ENCODE results near the gene AFMID. TPM values are rescaled to one million over a fixed set of nuclear protein-coding genes. Genes with fewer than 3 reads are reported as not detected.

AFMID gene
- total and polyA plus RNA-seq, 9 of the 15 experiments (the other 6 are each of a cell fraction or from before 2014, with no cell fraction given) = 62.1 to 188 (median 74.4) TPM

GRCh38 chr17:78214706-78215061 is 27.5 kb downstream of the AFMID start:
- intact Hi-C loops (cut with micrococcal nuclease) = no loop called here
- DNase-seq (ENCODE audit: extremely low read depth in 1 of 4, low spot score in 3 of 4) (peak in 1 of 4 experiments; percentile 25), FAIRE-seq (peak; percentile 49), ATAC-seq (peak; percentile 4; the same call in 2 of the 3 replicates)
- H3K27ac ChIP-seq (ENCODE audit: extremely low read depth, low read depth, low read length) = peak overlapping the region; percentile 97
- H3K4me3 ChIP-seq = peak overlapping the region; percentile 74
- no peaks in the 10 kb centered on the region for H3K9me3 ChIP-seq (replicated peaks; ENCODE audit: control insufficient read depth, insufficient read depth, low read depth, low read length)
- BruUV-seq (replicated peaks) = no TSS peak
- H3K79me2 ChIP-seq (ENCODE audit: control insufficient read depth, insufficient read depth, low read length) = peaks cover 33% of the 10 kb centered on the region
- H3K27me3 ChIP-seq (ENCODE audit: control insufficient read depth in 2 of 2, insufficient read depth in 2 of 2, low read length in 2 of 2) = no peaks in the 10 kb centered on the region; a peak in 1 of 5 replicates
- peak overlapping the region; percentile 99; the same call in 1 of the 2 replicates for H2AFZ ChIP-seq (ENCODE audit: low read depth, low read length)
- H3K9me1 ChIP-seq (ENCODE audit: control insufficient read depth, insufficient read depth, low read length) = no peaks in the 10 kb centered on the region
- in situ Hi-C loops (cut with MboI) = no loop called here
- no peaks in the 10 kb centered on the region for H4K20me1 ChIP-seq (replicated peaks; ENCODE audit: control insufficient read depth, insufficient read depth, low read length)
- H3K4me1 ChIP-seq (replicated peaks in 1 of 2; ENCODE audit: control insufficient read depth in 2 of 2, insufficient read depth in 2 of 2, low read length in 2 of 2) = peaks cover 3 to 28% of the 10 kb centered on the region in 2 experiments; a peak in 4 of 5 replicates
- ChIA-PET POLR2A (interaction anchor here (0.7 to 3.8 kb wide), 4 partner anchors 11 to 25 kb away, joined by 3 to 30 read pairs (median 3); no protein-coding TSS in a partner anchor), CTCF (ENCODE audit: low intra/inter-chr PET ratio) (no interaction called here)
- peak overlapping the region; percentile 97 to 99 for H3K9ac ChIP-seq (ENCODE audit: insufficient read depth in 1 of 2, low read depth in 2 of 2, low read length in 2 of 2)
- peaks cover 33% of the 10 kb centered on the region; the same call in 2 of the 3 replicates for H3K36me3 ChIP-seq (ENCODE audit: control insufficient read depth, insufficient read depth, low read length)
- 0% methylated on average over 4 of the region's 5 CpGs for WGBS (ENCODE audit: insufficient coverage, low coverage, missing lambda C conversion rate)
- H3K4me2 ChIP-seq (ENCODE audit: insufficient read depth, low read length) = peak overlapping the region; percentile 97
- TF ChIP-seq, protein P1, sequence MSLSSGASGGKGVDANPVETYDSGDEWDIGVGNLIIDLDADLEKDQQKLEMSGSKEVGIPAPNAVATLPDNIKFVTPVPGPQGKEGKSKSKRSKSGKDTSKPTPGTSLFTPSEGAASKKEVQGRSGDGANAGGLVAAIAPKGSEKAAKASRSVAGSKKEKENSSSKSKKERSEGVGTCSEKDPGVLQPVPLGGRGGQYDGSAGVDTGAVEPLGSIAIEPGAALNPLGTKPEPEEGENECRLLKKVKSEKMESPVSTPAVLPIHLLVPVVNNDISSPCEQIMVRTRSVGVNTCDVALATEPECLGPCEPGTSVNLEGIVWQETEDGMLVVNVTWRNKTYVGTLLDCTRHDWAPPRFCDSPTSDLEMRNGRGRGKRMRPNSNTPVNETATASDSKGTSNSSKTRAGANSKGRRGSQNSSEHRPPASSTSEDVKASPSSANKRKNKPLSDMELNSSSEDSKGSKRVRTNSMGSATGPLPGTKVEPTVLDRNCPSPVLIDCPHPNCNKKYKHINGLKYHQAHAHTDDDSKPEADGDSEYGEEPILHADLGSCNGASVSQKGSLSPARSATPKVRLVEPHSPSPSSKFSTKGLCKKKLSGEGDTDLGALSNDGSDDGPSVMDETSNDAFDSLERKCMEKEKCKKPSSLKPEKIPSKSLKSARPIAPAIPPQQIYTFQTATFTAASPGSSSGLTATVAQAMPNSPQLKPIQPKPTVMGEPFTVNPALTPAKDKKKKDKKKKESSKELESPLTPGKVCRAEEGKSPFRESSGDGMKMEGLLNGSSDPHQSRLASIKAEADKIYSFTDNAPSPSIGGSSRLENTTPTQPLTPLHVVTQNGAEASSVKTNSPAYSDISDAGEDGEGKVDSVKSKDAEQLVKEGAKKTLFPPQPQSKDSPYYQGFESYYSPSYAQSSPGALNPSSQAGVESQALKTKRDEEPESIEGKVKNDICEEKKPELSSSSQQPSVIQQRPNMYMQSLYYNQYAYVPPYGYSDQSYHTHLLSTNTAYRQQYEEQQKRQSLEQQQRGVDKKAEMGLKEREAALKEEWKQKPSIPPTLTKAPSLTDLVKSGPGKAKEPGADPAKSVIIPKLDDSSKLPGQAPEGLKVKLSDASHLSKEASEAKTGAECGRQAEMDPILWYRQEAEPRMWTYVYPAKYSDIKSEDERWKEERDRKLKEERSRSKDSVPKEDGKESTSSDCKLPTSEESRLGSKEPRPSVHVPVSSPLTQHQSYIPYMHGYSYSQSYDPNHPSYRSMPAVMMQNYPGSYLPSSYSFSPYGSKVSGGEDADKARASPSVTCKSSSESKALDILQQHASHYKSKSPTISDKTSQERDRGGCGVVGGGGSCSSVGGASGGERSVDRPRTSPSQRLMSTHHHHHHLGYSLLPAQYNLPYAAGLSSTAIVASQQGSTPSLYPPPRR (CRISPR knock-in tag; IDR thresholded peaks at IDR 0.05; ENCODE audit: borderline replicate concordance) = no peak
- TF ChIP-seq CREM (IDR thresholded peaks at IDR 0.05; ENCODE audit: low read depth) = no peak
- TF ChIP-seq NFYB (IDR thresholded peaks at IDR 0.05; ENCODE audit: extremely low read depth, insufficient read length) = no peak
- TF ChIP-seq, protein P2, sequence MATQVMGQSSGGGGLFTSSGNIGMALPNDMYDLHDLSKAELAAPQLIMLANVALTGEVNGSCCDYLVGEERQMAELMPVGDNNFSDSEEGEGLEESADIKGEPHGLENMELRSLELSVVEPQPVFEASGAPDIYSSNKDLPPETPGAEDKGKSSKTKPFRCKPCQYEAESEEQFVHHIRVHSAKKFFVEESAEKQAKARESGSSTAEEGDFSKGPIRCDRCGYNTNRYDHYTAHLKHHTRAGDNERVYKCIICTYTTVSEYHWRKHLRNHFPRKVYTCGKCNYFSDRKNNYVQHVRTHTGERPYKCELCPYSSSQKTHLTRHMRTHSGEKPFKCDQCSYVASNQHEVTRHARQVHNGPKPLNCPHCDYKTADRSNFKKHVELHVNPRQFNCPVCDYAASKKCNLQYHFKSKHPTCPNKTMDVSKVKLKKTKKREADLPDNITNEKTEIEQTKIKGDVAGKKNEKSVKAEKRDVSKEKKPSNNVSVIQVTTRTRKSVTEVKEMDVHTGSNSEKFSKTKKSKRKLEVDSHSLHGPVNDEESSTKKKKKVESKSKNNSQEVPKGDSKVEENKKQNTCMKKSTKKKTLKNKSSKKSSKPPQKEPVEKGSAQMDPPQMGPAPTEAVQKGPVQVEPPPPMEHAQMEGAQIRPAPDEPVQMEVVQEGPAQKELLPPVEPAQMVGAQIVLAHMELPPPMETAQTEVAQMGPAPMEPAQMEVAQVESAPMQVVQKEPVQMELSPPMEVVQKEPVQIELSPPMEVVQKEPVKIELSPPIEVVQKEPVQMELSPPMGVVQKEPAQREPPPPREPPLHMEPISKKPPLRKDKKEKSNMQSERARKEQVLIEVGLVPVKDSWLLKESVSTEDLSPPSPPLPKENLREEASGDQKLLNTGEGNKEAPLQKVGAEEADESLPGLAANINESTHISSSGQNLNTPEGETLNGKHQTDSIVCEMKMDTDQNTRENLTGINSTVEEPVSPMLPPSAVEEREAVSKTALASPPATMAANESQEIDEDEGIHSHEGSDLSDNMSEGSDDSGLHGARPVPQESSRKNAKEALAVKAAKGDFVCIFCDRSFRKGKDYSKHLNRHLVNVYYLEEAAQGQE (IDR thresholded peaks at IDR 0.05; ENCODE audit: borderline replicate concordance) = no peak
- TF ChIP-seq, protein P2 (CRISPR knock-in tag; IDR thresholded peaks at IDR 0.05; ENCODE audit: low read depth) = no peak
- no peak for TF ChIP-seq MAX (CRISPR knock-in tag; IDR thresholded peaks at IDR 0.05)
- no peak for TF ChIP-seq IFI16 (CRISPR knock-in tag; IDR thresholded peaks at IDR 0.05)
- no peak for TF ChIP-seq E2F3 (CRISPR knock-in tag; IDR thresholded peaks at IDR 0.05)
- no peak for TF ChIP-seq FOXJ2 (tag; IDR thresholded peaks at IDR 0.05)
- TF ChIP-seq KDM5B (IDR thresholded peaks at IDR 0.05; ENCODE audit: insufficient replicate concordance, low read depth, low read length) = peak; percentile 16
